ENCODE results near the gene BMP2K.
A peak's percentile ranks its signal among the peaks of the same experiment; 100 is the strongest.
"Not testable (repeated sequence)": the region's sequence is repeated elsewhere in the genome, so short reads cannot be mapped to it uniquely, and the experiment has no call there.

BMP2K gene

GRCh38 chr4:78868712-78869111, 92.6 kb downstream of the BMP2K start:
- DNase-seq = not testable (repeated sequence)

GRCh38 chr4:78870056-78870455, 93.9 kb downstream of the BMP2K start:
- no peak for DNase-seq

- DNase-seq = no peak
Observed at GRCh38 chr4:78876568-78877320, 100.6 kb downstream of the BMP2K start.

GRCh38 chr4:78878031-78878430, 101.9 kb downstream of the BMP2K start:
- DNase-seq = no peak

- peak in 1 of 2 donors; percentile 17 for DNase-seq
Observed at GRCh38 chr4:78880874-78881492, 104.8 kb downstream of the BMP2K start.

GRCh38 chr4:78885598-78885997, 109.4 kb downstream of the BMP2K start:
- no peak for DNase-seq

GRCh38 chr4:78889955-78890354, 113.8 kb downstream of the BMP2K start:
- no peak for DNase-seq

- no peak for DNase-seq
Observed at GRCh38 chr4:78899302-78899701, 123.2 kb downstream of the BMP2K start.

- DNase-seq = no peak
Observed at GRCh38 chr4:78901882-78902281, 125.7 kb downstream of the BMP2K start.

- no peak for DNase-seq
Observed at GRCh38 chr4:78902298-78902697, 126.1 kb downstream of the BMP2K start.

- no peak for DNase-seq
Observed at GRCh38 chr4:78904143-78904542, 128.0 kb downstream of the BMP2K start.

GRCh38 chr4:78907638-78908037, 131.5 kb downstream of the BMP2K start:
- DNase-seq = no peak

- not testable (repeated sequence) for DNase-seq
Observed at GRCh38 chr4:78908974-78909373, 132.8 kb downstream of the BMP2K start.

- no peak for DNase-seq
Observed at GRCh38 chr4:78910612-78911011, 134.5 kb downstream of the BMP2K start.

GRCh38 chr4:78922207-78922606, 146.1 kb downstream of the BMP2K start:
- DNase-seq = no peak

GRCh38 chr4:78923464-78924312, 147.5 kb downstream of the BMP2K start:
- peak in 1 of 2 donors; percentile 35 for DNase-seq

- DNase-seq = peak in 1 of 2 donors; percentile 43
Observed at GRCh38 chr4:78926826-78927225, 150.7 kb downstream of the BMP2K start.

- DNase-seq = no peak
Observed at GRCh38 chr4:78928835-78929234, 152.7 kb downstream of the BMP2K start.

- no peak for DNase-seq
Observed at GRCh38 chr4:78930016-78930629, 154.0 kb downstream of the BMP2K start.

- no peak for DNase-seq
Observed at GRCh38 chr4:78936989-78937388, 160.8 kb downstream of the BMP2K start.

- no peak for DNase-seq
Observed at GRCh38 chr4:78937837-78938236, 161.7 kb downstream of the BMP2K start.

- no peak for DNase-seq
Observed at GRCh38 chr4:78938474-78938867, 162.3 kb downstream of the BMP2K start.
